ENCODE data around the gene ITGB5. TPM values are rescaled to one million over a fixed set of nuclear protein-coding genes. Genes with fewer than 3 reads are reported as not detected.

ITGB5 gene
- total and polyA plus RNA-seq, 4 donors: 16.9 to 66.6 (median 48.0) TPM

DNA sequence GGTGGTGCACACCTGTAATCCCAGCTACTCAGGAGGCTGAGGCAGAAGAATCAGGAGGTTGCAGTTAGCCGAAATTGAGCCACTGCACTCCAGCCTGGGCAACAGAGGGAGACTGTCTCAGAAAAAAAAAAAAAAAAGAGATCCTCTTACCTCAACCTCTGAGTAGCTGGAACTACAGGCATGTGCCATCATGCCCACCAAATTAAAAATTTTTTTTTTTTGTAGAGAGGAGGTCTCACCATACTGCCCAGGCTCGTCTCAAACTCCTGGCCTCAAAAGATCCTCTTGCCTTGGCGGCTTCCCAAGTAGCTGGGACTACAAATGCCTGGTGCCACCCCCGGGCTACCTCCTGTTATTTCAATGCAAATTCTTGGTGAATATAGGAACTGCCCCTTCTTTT is 155.4 kb downstream of the ITGB5 start:
- DNase-seq (ENCODE audit: low spot score): no peak
- TF ChIP-seq ATF3 (IDR thresholded peaks at IDR 0.05) (no peak), HNF4A (conservative IDR thresholded peaks at IDR 0.05) (no peak), EGR1 (IDR thresholded peaks at IDR 0.05; ENCODE audit: low read depth in 2 of 2) (no peak), CTCF (IDR thresholded peaks at IDR 0.05; ENCODE audit: low read depth, low read length, missing input control) (no peak), JUND (IDR thresholded peaks at IDR 0.05) (no peak), GABPA (IDR thresholded peaks at IDR 0.05 in 1 of 2, conservative IDR thresholded peaks at IDR 0.05 in 1 of 2) (no peak)
- TF ChIP-seq, protein P1, sequence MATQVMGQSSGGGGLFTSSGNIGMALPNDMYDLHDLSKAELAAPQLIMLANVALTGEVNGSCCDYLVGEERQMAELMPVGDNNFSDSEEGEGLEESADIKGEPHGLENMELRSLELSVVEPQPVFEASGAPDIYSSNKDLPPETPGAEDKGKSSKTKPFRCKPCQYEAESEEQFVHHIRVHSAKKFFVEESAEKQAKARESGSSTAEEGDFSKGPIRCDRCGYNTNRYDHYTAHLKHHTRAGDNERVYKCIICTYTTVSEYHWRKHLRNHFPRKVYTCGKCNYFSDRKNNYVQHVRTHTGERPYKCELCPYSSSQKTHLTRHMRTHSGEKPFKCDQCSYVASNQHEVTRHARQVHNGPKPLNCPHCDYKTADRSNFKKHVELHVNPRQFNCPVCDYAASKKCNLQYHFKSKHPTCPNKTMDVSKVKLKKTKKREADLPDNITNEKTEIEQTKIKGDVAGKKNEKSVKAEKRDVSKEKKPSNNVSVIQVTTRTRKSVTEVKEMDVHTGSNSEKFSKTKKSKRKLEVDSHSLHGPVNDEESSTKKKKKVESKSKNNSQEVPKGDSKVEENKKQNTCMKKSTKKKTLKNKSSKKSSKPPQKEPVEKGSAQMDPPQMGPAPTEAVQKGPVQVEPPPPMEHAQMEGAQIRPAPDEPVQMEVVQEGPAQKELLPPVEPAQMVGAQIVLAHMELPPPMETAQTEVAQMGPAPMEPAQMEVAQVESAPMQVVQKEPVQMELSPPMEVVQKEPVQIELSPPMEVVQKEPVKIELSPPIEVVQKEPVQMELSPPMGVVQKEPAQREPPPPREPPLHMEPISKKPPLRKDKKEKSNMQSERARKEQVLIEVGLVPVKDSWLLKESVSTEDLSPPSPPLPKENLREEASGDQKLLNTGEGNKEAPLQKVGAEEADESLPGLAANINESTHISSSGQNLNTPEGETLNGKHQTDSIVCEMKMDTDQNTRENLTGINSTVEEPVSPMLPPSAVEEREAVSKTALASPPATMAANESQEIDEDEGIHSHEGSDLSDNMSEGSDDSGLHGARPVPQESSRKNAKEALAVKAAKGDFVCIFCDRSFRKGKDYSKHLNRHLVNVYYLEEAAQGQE (IDR thresholded peaks at IDR 0.05): no peak
- Histone ChIP-seq H3K4me3 (ENCODE audit: low read depth in 1 of 3, low read length in 3 of 3) (no peak overlapping the region), H3K27me3 (ENCODE audit: control insufficient read depth in 4 of 4, insufficient read depth in 4 of 4, low read length in 3 of 4) (no peaks in the 10 kb centered on the region), H3K9me3 (ENCODE audit: control insufficient read depth in 4 of 4, low read length in 3 of 4) (no peaks in the 10 kb centered on the region), H3K4me1 (ENCODE audit: control insufficient read depth in 4 of 4, insufficient read depth in 4 of 4, low read length in 3 of 4) (peaks cover 5 to 26% (median 17%) of the 10 kb centered on the region in 4 donors), H3K9ac (ENCODE audit: low read depth in 1 of 2, low read length in 2 of 2) (no peak overlapping the region), H3K27ac (ENCODE audit: low read depth in 1 of 2, low read length in 2 of 2) (no peak overlapping the region), H3K36me3 (ENCODE audit: control insufficient read depth in 4 of 4, insufficient read depth in 3 of 4, low read depth in 1 of 4, low read length in 3 of 4) (peaks cover 0 to 10% (median 6%) of the 10 kb centered on the region in 4 donors)
- WGBS: 89% methylated on average over 4 of the region's 4 CpGs

- Histone ChIP-seq H3K9me3 (ENCODE audit: control insufficient read depth in 4 of 4, low read length in 3 of 4) (no peaks in the 10 kb centered on the region), H3K4me1 (ENCODE audit: control insufficient read depth in 4 of 4, insufficient read depth in 4 of 4, low read length in 3 of 4) (peaks cover 5 to 26% (median 17%) of the 10 kb centered on the region in 4 donors), H3K36me3 (ENCODE audit: control insufficient read depth in 4 of 4, insufficient read depth in 3 of 4, low read depth in 1 of 4, low read length in 3 of 4) (peaks cover 0 to 7% (median 4%) of the 10 kb centered on the region in 4 donors), H3K27me3 (ENCODE audit: control insufficient read depth in 4 of 4, insufficient read depth in 4 of 4, low read length in 3 of 4) (no peaks in the 10 kb centered on the region), H3K27ac (ENCODE audit: low read depth in 1 of 2, low read length in 2 of 2) (peak overlapping the region; percentile 88 to 96), H3K4me3 (ENCODE audit: low read depth in 1 of 3, low read length in 3 of 3) (peak overlapping the region; percentile 68 to 96 (median 96)), H3K9ac (ENCODE audit: low read depth in 1 of 2, low read length in 2 of 2) (peak overlapping the region; percentile 78 to 89)
- TF ChIP-seq HNF4A (conservative IDR thresholded peaks at IDR 0.05): peak; percentile 34 to 35
- TF ChIP-seq RXRA (IDR thresholded peaks at IDR 0.05): peak; percentile 35 to 44
- TF ChIP-seq GABPA (IDR thresholded peaks at IDR 0.05 in 1 of 2, conservative IDR thresholded peaks at IDR 0.05 in 1 of 2): no peak
- WGBS: 4% methylated on average over 13 of the region's 13 CpGs
- peak; percentile 41 for DNase-seq (ENCODE audit: low spot score)
Measured at GRCh38 chr3:124730941-124731297, 156.2 kb downstream of the ITGB5 start.

DNA sequence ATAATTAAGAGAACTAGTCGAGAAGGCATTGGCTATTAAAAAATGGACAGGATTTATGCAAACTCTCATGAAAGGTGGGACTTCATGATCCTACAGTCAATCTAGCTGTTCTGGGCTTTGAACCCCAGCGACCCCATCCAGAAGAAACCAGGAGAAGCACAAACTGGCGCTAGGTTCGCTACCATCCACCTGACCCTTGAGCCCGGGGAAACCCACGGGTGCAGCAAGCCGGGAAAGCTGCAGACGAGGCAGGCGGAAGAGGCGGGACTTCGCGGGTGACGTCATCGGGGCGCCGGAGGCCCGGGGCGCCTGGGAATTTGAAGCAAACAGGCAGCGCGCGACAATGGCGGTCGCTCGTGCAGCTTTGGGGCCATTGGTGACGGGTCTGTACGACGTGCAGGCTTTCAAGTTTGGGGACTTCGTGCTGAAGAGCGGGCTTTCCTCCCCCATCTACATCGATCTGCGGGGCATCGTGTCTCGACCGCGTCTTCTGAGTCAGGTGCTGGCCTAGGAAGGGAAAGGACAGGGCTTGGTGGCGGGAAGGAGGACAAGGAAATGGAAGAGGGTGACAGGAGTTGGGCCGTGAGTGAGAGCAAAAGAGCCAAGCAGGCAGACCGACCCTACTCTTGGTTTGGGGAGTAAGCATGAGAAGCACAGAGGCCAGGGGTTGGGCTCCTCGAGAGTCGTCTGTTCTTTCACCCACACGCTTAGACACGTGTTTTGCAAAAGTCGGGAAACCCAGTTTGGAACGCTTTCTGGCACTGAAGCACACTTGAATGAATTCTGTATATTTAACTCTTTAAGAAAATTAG is 156.8 kb downstream of the ITGB5 start, which contains the start of gene UMPS:
Gene UMPS (plus strand): TSS at position 324 of the 812 bp plus-strand sequence. CDS start 20 bp downstream, at position 344.
- Histone ChIP-seq H3K36me3 (ENCODE audit: control insufficient read depth in 4 of 4, insufficient read depth in 3 of 4, low read depth in 1 of 4, low read length in 3 of 4) (peaks cover 0 to 4% (median 2%) of the 10 kb centered on the region in 4 donors), H3K9me3 (ENCODE audit: control insufficient read depth in 4 of 4, low read length in 3 of 4) (no peaks in the 10 kb centered on the region), H3K27me3 (ENCODE audit: control insufficient read depth in 4 of 4, insufficient read depth in 4 of 4, low read length in 3 of 4) (no peaks in the 10 kb centered on the region), H3K4me3 (ENCODE audit: low read depth in 1 of 3, low read length in 3 of 3) (peak within 1 kb of the TSS; percentile 68 to 96 (median 96)), H3K9ac (ENCODE audit: low read depth in 1 of 2, low read length in 2 of 2) (peak within 1 kb of the TSS; percentile 78 to 89), H3K27ac (ENCODE audit: low read depth in 1 of 2, low read length in 2 of 2) (peak within 1 kb of the TSS; percentile 88 to 96), H3K4me1 (ENCODE audit: control insufficient read depth in 4 of 4, insufficient read depth in 4 of 4, low read length in 3 of 4) (peaks cover 5 to 26% (median 17%) of the 10 kb centered on the region in 4 donors)
- DNase-seq (ENCODE audit: low spot score): peak; percentile 91
- WGBS: under 1% methylated on average over 44 of the region's 44 CpGs
- TF ChIP-seq TAF1 (conservative IDR thresholded peaks at IDR 0.05): no peak
- peak; percentile 80 to 88 for TF ChIP-seq HNF4A (conservative IDR thresholded peaks at IDR 0.05)
- peak in 1 of 2 donors; percentile 55 for TF ChIP-seq RAD21 (IDR thresholded peaks at IDR 0.05)
- no peak for TF ChIP-seq FOXA1 (IDR thresholded peaks at IDR 0.05)
- TF ChIP-seq GABPA (IDR thresholded peaks at IDR 0.05 in 1 of 2, conservative IDR thresholded peaks at IDR 0.05 in 1 of 2): peak; percentile 46 to 91
- peak; percentile 67 for TF ChIP-seq HNF4G (IDR thresholded peaks at IDR 0.05)
- TF ChIP-seq YY1 (IDR thresholded peaks at IDR 0.05): peak; percentile 99
- TF ChIP-seq, protein P1 (IDR thresholded peaks at IDR 0.05): peak; percentile 73
- no peak for TF ChIP-seq EGR1 (IDR thresholded peaks at IDR 0.05; ENCODE audit: low read depth in 2 of 2)
- TF ChIP-seq RXRA (IDR thresholded peaks at IDR 0.05): peak; percentile 57 to 86
- TF ChIP-seq ATF3 (IDR thresholded peaks at IDR 0.05): peak; percentile 42
- peak in 1 of 2 donors; percentile 69 for TF ChIP-seq JUND (IDR thresholded peaks at IDR 0.05)

All from liver (tissue), 9 donors.